GM19468 (cell line): ENCODE data around the gene HIRIP3.

ENCODE experiments used
- ATAC-seq: cut with Tn5 transposase; IDR thresholded peaks from one replicate; pipeline ENCODE4 v1.9.1; 2021; ENCODE audit warnings: mild to moderate bottlenecking, moderate library complexity, moderate number of reproducible peaks; ENCODE audit not compliant: unreplicated experiment; ENCODE audit errors: extremely low read depth

The HIRIP3 gene

GRCh38 chr16:30002614-30003346 lies 7.4 kb upstream of the HIRIP3 start:
- ATAC-seq: no peak

GRCh38 chr16:30000735-30001631 lies 5.6 kb upstream of the HIRIP3 start:
- no peak for ATAC-seq

GRCh38 chr16:29999605-30000004 lies 4.2 kb upstream of the HIRIP3 start:
- ATAC-seq: no peak

- no peak for ATAC-seq
Observed at GRCh38 chr16:29996766-29997250, 1.4 kb upstream of the HIRIP3 start.

GRCh38 chr16:29995911-29996765 lies 721 bp upstream of the HIRIP3 start, which contains the start of gene INO80E:
Gene INO80E, plus strand, starts transcription at chr16:29996241. Its CDS starts 70 bp downstream, at chr16:29996311.
- peak; percentile 82 for ATAC-seq

- ATAC-seq: no peak
Observed at GRCh38 chr16:29994600-29995323, 655 bp downstream of the HIRIP3 start.

- ATAC-seq: no peak
Observed at GRCh38 chr16:29993903-29994599, 1.4 kb downstream of the HIRIP3 start.

GRCh38 chr16:29993191-29993902 lies 2.1 kb downstream of the HIRIP3 start:
- no peak for ATAC-seq

GRCh38 chr16:29992344-29992967 lies 3.0 kb downstream of the HIRIP3 start:
- no peak for ATAC-seq

GRCh38 chr16:29991571-29991904 lies 3.9 kb downstream of the HIRIP3 start:
- no peak for ATAC-seq

GRCh38 chr16:29990883-29991570 lies 4.4 kb downstream of the HIRIP3 start:
- no peak for ATAC-seq

- no peak for ATAC-seq
Observed at GRCh38 chr16:29990034-29990433, 5.4 kb downstream of the HIRIP3 start.

- no peak for ATAC-seq
Observed at GRCh38 chr16:29989111-29989858, 6.1 kb downstream of the HIRIP3 start.

GRCh38 chr16:29988346-29989075 lies 6.9 kb downstream of the HIRIP3 start:
- ATAC-seq: no peak

- no peak for ATAC-seq
Observed at GRCh38 chr16:29987371-29988085, 7.9 kb downstream of the HIRIP3 start.
